Kasumi-1 (cell line): ENCODE data around the gene MCOLN2.
"Not testable (repeated sequence)": the region's sequence is repeated elsewhere in the genome, so short reads cannot be mapped to it uniquely, and the experiment has no call there.

ENCODE experiments used
- DNase-seq, 2 experiments: peaks; one replicate each; lab custom pipeline; 2025; lab: John Stamatoyannopoulos, UW

MCOLN2 gene

DNA sequence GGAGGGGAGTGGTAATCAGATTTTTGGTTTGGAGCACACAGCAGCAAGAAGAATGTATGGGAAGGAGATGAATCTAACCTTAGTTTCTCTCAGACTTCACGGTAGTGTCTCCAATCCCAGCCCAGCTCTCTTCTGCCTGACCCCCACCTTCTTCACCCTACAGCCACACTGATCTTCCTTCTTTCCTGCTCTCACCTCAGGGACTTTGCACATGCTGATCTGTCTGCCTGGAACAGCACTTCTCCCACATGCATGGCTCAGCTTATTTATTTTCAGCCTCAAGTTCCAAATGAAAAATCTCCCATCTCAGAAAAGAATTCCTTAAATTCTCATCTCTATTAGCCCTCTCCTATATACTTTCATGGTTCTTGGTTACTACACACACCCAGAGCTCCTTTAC, 55.1 kb downstream of the MCOLN2 start:
- DNase-seq: no peak

GRCh38 chr1:84940481-84940880, 56.4 kb downstream of the MCOLN2 start:
- no peak for DNase-seq

- no peak for DNase-seq
These were observed 57.2 kb downstream of the MCOLN2 start for GRCh38 chr1:84939761-84940160.

GRCh38 chr1:84939151-84939550, 57.8 kb downstream of the MCOLN2 start:
- DNase-seq: no peak

DNA sequence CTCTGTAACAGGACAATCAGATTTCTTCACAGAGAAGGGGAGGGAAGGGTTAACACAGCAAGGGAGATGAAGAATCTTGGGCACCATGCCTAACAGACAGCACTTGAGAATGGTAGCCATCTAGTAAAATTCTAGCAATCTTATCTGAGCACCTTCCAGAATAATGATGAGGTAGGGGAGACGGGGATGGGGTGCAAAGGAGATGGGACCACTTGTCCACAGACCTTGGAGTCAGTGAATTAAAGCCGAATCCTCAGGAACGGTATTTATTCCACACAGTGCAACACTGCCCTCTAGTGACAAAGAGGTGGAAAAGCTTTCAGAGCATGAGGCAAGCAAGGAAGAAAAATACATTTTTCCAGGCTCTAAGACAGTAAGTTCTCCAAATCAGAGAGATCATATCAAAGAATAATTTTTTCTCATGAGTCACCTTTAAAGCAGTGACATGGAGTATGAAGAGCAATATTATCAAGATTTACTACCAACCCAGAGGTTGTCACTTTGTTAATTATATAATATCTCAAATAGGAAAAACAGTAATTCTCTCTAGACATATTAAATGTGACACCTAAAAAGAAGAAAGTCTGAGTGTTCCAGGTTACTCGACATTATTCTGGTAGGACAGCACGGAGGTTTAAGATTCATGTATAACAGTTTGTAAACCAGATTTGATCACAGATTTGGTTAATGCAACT, 60.6 kb downstream of the MCOLN2 start:
- DNase-seq: peak; percentile 57 to 71

GRCh38 chr1:84933011-84933611, 63.8 kb downstream of the MCOLN2 start:
- no peak for DNase-seq

GRCh38 chr1:84930831-84931230, 66.1 kb downstream of the MCOLN2 start:
- no peak for DNase-seq

DNA sequence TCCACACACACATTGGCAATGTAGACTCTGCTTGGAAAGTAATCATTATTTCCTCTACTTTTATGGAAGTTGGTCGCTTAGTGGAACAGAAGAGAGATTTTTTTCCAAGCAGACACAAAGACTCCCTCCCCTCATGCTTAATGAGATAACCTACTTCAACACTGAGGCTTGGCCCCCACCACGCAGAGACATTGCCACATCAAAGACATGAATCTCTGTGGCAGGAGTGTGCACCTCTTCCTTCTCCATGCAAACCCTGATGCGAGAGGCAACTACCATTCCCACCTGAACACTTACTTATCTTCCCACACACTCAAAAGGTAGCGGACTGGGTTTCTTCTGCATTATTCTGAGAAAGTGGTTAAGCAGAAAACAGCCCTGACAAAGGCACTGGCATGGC, 66.6 kb downstream of the MCOLN2 start:
- DNase-seq: no peak

- no peak for DNase-seq
These were observed 67.3 kb downstream of the MCOLN2 start for GRCh38 chr1:84929581-84929980.

DNA sequence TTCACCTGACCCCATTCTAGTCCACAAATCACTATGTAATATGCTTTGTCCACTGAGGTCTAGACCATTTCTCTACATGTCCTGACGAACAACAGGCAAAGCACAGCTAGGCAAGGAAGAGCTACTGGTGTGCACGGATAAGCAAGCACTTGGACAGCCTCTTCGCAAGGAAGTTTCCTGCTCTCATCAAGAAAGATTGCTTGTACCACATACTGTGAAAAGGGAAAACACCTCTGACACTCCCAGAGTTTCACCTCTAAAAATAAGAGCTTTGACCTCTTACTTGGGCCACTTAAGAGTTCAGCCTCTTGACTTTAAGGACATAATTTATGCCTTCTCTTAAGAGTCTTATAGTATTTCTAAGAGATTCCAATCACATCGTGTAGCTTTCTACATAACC, 67.9 kb downstream of the MCOLN2 start:
- DNase-seq: no peak

DNA sequence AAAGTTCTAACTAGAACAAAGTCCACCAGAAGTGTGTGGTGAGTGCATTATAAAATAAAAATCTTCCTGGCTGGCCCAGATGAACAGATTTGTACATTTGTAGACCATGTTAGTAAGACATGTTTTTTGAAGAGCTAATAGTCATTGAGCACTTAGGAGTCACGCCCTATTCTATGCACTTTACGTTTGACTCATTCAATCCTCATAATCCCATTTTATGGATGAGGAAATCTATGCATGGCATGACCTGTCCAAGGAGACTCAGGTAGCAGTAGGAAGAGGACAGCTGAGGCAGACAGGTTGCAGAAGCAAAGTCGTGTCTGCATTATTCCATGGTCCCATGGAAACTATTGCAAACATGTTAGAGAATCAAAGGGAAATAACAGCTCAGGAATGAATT, 73.6 kb downstream of the MCOLN2 start:
- no peak for DNase-seq

DNA sequence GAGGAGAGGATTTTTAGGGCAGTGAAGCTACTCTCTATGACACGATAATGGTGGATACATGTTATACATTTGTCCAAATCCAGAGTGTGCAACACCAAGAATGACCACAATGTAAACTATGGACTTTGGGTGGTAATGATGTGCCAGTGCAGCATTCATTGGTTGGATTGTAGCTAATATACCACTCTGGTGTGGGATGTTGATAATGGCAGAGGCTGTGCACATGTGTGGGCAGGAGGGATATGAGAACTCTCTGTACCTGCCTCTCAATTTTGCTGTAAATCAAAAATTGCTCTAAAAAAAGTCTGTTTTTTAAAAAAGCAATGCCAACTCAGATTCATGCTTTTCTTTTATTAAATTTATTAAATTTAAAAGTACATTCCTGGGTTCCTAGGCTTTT, 76.8 kb downstream of the MCOLN2 start:
- DNase-seq: no peak

- no peak for DNase-seq
These were observed 77.4 kb downstream of the MCOLN2 start for GRCh38 chr1:84919461-84919970.

DNA sequence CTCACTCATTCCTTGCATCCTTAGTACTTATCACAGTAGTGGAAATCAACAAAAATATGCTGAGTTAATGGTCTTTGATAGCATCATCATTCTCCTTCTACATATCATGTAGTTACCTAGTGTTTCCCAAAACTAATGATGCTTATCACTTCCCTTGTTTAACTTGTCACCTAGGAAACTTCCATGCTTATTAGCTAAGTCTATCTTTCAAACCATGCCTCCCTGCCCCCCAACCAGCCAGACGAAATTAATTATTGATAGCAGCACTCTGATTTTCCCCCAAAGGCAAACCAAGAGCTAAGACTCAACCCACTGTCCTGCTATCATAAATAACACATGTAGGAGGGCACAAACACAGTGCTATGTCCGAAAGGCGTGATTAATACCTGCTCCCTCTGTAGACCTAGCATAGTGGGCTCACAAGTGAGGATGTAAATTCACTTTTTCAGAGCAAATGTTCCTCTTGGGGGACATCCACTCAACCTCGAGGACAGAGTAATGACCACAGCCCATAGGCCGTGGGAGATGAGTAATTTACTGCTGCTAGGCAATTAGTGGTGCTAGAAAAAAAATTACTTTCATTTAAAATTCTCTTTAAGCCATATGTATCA, 78.1 kb downstream of the MCOLN2 start:
- DNase-seq: no peak

- DNase-seq: no peak
These were observed 80.0 kb downstream of the MCOLN2 start for GRCh38 chr1:84916897-84917296.

GRCh38 chr1:84913555-84913892, 83.4 kb downstream of the MCOLN2 start:
- no peak for DNase-seq

GRCh38 chr1:84912726-84913554, 84.0 kb downstream of the MCOLN2 start:
- DNase-seq: no peak

DNA sequence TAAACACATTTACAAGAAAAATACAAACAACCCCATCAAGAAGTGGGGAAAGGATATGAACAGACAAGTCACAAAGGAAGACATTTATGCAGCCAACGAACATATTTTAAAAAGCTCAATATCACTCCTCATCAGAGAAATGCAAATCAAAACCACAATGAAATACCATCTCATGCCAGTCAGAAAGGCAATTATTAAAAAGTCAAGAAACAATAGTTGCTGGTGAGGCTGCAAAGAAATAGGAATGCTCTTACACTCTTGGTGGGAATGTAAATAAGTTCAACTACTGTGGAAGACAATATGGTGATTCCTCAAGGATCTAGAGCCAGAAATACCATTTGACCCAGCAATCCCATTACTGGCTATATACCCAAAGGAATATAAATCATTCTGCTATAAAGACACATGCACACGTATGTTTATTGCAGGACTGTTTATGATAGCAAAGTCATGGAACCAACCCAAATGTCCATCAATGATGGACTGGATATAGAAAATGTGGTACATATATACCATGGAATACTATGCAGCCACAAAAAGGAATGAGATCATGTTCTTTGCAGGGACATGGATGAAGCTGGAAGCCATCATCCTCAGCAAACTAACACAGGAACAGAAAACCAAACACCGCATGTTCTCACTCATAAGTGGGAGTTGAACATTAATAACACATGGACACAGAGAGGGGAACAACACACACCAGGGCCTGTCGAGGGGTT, 88.0 kb downstream of the MCOLN2 start:
- DNase-seq: not testable (repeated sequence)

DNA sequence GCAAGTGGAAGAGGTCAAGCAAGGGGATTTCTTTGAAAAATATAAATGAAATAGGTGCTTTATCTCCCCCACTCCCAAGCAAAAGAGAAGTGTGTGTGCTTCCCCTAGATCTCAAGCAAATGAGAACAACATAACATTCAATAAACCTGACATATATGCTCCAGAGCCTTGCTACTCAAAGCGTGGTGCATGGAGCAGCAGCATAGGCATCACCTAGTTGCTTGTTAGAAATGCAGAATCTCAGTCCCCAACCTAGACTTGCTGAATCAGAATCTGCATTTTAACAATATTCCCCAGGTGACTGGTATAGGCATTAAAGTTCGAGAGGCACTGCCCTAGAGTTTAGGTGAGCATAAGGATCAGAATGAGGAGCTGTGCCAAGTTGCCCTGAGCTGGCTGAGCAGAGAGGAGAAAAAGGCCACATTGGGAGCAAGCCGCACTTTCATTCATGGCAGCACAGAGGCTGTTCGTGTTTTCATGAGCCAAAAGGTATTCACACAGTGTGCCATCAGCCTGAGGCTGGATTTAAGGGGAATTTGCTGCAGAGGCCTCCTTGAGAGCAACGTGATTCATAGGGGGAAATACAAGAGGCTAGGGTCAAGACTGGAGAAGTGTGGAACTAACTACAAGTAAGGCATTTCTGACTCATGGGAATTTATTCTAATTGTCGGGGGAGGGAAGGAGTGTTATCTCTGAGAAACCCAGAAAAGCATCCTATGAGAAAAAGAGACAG, 89.7 kb downstream of the MCOLN2 start:
- no peak for DNase-seq

DNA sequence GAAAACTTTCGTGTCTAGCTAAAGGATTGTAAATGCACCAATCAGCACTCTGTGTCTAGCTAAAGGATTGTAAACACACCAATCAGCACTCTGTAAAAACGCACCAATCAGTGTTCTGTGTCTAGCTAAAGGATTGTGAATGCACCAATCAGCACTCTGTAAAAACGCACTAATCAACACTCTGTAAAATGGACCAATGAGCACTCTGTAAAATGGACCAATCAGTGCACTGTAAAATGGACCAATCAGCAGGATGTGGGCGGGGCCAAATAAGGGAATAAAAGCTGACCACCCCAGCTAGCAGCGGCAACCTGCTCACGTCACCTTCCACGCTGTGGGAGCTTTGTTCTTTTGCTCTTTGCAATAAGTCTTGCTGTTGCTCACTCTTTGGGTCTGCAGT, 94.2 kb downstream of the MCOLN2 start:
- not testable (repeated sequence) for DNase-seq

GRCh38 chr1:84899969-84900368, 96.9 kb downstream of the MCOLN2 start:
- no peak for DNase-seq
